KMS-11 (cell line): ENCODE data around the gene UPK3BL1.
"Not testable (repeated sequence)": the region's sequence is repeated elsewhere in the genome, so short reads cannot be mapped to it uniquely, and the experiment has no call there.

ENCODE experiments used
- H2AFZ ChIP-seq: fragments of 200-600 bp; sonication (generic); 2 replicates; pipeline ENCODE4 v1.6.1; 2016; ENCODE audit warnings: antibody characterized with exemption, mixed run types, low read depth
- H3K27ac ChIP-seq: fragments of 200-600 bp; sonication (generic); 2 replicates; pipeline ENCODE4 v1.6.1; 2016; ENCODE audit warnings: mild to moderate bottlenecking, mixed run types
- H3K27me3 ChIP-seq: fragments of 200-600 bp; sonication (generic); 2 replicates; pipeline ENCODE4 v1.6.1; 2017; ENCODE audit warnings: mild to moderate bottlenecking, low read depth, mixed run types, moderate library complexity; ENCODE audit not compliant: insufficient read depth
- H3K36me3 ChIP-seq: fragments of 200-600 bp; sonication (generic); 2 replicates; pipeline ENCODE4 v1.6.1; 2017; ENCODE audit warnings: mild to moderate bottlenecking, mixed run types; ENCODE audit not compliant: insufficient read depth
- H3K4me1 ChIP-seq: fragments of 200-600 bp; sonication (generic); 2 replicates; pipeline ENCODE4 v1.6.1; 2016; ENCODE audit warnings: mild to moderate bottlenecking, low read depth, mixed run types; ENCODE audit not compliant: poor library complexity, severe bottlenecking
- H3K4me2 ChIP-seq: fragments of 200-600 bp; sonication (generic); 2 replicates; pipeline ENCODE4 v1.7.0; 2016; ENCODE audit warnings: mild to moderate bottlenecking, mixed run types
- H3K4me3 ChIP-seq: fragments of 200-600 bp; sonication (generic); IDR thresholded peaks from 2 replicates; pipeline ENCODE4 v1.6.1; 2017; ENCODE audit warnings: low read depth, low read length, mixed read lengths; ENCODE audit not compliant: insufficient read depth
- H3K79me2 ChIP-seq: fragments of 200-600 bp; sonication (generic); 2 replicates; pipeline ENCODE4 v1.6.1; 2016; ENCODE audit warnings: low read depth, mixed run types; ENCODE audit not compliant: insufficient read depth
- H3K9ac ChIP-seq: fragments of 200-600 bp; sonication (generic); 2 replicates; pipeline ENCODE4 v1.6.1; 2016; ENCODE audit warnings: mild to moderate bottlenecking, mixed run types
- H4K20me1 ChIP-seq: fragments of 200-600 bp; sonication (generic); 2 replicates; pipeline ENCODE4 v1.6.1; 2016; ENCODE audit warnings: mild to moderate bottlenecking, mixed run types; ENCODE audit not compliant: insufficient read depth

UPK3BL1 gene

DNA sequence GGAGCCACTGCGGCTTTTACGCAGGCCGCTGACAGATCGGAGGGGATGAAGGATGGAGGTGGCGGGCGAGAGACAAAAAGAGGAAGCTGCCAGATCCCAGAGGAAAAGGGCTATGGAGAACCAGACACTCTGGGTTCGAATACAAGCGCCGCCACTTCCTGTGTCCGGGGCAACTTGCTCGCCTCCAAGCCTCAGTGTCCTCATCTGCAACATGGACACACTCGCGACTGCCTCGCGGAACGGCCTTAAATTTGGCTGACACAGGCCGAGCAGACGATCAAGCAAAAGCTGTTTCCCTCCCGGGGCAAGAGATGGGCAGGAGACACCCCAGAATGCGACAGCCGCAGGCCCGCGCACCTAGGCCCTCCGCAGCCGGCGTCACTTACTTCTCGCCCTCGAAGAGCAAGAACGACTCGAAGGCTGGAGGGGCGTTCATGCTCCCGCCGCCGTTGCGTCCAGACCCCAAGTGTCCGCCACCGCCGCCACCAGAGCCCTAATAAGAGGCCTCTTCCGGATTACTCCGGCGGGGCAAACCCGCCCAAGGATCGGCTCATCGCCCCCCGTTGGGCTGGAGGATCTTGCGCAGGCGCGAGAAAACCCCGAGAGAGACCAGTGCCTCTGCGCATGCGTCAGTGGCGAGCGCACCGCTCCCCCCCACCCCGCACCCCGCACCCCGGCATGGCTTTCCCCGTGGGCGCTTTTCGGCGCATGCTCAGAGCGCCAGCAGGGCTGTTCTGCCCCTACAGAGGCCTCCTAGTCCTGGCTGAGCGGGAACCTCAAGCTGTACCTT is 28.8 kb upstream of the UPK3BL1 start, which contains the start of gene POLR2J2:
Gene POLR2J2 (minus strand): TSS at position 498 of the 790 bp plus-strand sequence. CDS start 62 bp downstream, at position 436.
- H2AFZ ChIP-seq: peak within 1 kb of the TSS; percentile 64; the same call in 1 of the 2 replicates
- H4K20me1 ChIP-seq, H3K36me3 ChIP-seq, H3K4me3 ChIP-seq, H3K4me2 ChIP-seq, H3K4me1 ChIP-seq, H3K27ac ChIP-seq, H3K27me3 ChIP-seq, H3K79me2 ChIP-seq: not testable (repeated sequence)
- peak within 1 kb of the TSS; percentile 72 for H3K9ac ChIP-seq

DNA sequence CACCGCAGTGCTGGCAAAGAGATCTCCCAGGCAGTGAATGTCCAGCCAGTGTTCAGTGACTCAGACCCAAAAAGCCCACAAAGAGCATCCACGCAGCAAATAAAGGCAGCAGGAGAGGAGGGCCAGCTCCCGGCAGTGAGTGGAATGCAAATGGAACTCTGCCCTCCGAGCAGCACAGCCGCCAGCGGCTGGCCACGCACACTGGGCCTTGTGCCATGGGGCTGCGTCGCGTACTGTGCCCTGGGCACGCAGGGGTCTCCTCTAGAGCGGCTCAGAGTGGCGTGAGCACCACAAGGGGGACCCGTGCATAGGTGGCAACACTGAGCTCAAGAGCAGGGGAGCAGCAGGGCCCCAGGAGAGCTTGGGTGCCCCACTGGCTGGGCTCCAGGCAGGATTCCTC is 24.9 kb upstream of the UPK3BL1 start:
- not testable (repeated sequence) for H3K9ac ChIP-seq, H2AFZ ChIP-seq, H3K27ac ChIP-seq, H3K79me2 ChIP-seq, H3K4me1 ChIP-seq, H3K4me2 ChIP-seq, H4K20me1 ChIP-seq, H3K4me3 ChIP-seq, H3K27me3 ChIP-seq, H3K36me3 ChIP-seq

DNA sequence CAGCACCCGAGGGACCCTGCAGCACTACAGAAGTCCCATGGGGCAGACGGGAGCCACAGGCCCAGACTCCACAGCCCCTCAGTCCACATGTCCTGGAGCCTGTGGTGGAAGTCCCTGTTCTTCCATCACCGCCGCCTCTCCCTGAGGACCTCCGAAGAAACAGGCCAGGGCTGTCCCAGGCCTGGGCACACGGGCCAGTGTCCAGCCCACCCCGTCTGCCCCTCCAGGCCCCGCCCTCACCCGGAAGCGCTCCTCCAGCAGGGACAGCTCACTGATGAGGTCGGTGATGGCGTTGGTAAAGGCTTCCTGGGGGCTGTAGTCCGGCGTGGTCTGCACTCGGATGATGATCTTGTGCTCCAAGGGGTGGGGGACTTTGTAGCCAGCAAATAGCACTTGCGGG is 24.3 kb upstream of the UPK3BL1 start:
- not testable (repeated sequence) for H3K27ac ChIP-seq, H3K4me3 ChIP-seq, H4K20me1 ChIP-seq, H3K4me1 ChIP-seq, H3K27me3 ChIP-seq, H3K9ac ChIP-seq, H3K4me2 ChIP-seq, H2AFZ ChIP-seq, H3K79me2 ChIP-seq, H3K36me3 ChIP-seq

DNA sequence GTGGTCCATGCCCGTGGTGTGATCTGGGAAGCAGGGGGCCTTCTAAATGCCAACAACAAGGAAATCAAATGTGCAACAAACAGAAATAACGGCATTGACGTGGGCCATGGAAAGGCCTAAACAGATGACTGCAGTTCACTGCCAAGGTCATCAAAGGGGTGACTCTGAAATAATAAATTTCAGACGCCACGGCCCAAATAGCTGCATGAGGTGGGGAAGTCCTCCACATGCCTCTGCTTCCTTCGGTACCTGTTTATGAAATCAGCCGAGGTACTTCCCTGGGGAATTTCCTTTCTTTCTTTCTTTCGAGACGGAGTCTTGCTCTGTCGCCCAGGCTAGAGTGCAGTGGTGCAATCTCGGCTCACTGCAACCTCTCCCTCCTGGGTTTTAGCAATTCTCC is 22.2 kb upstream of the UPK3BL1 start:
- H3K4me1 ChIP-seq, H3K27ac ChIP-seq, H2AFZ ChIP-seq, H4K20me1 ChIP-seq, H3K27me3 ChIP-seq, H3K79me2 ChIP-seq, H3K36me3 ChIP-seq, H3K4me3 ChIP-seq, H3K4me2 ChIP-seq, H3K9ac ChIP-seq: not testable (repeated sequence)

DNA sequence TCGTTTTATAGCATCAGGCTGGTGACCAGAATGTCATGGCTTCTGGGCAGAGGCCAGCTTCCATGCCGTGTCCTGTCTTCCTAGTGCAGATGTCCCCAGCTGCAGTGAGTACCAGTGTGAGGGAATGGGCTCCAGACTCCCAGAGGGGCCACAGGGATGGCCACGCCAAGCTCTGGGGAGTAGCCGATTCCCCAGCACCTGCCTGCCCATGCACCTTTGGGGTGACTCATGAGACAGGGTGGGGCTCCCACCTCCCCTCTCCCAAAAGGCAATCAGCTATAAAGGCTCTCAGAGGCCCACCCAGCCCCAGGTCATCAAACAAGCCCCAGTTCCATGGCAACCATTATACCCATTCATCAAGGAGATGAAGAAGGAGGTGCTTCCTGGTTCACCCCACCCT is 7.3 kb upstream of the UPK3BL1 start, which contains the start of gene SPDYE2B:
Gene SPDYE2B (plus strand): TSS at position 396 of the 400 bp plus-strand sequence. CDS start 2,030 bp downstream, outside the sequence.
- H3K27me3 ChIP-seq, H2AFZ ChIP-seq, H3K4me3 ChIP-seq, H3K4me1 ChIP-seq, H3K27ac ChIP-seq, H4K20me1 ChIP-seq, H3K36me3 ChIP-seq, H3K4me2 ChIP-seq, H3K9ac ChIP-seq, H3K79me2 ChIP-seq: not testable (repeated sequence)

DNA sequence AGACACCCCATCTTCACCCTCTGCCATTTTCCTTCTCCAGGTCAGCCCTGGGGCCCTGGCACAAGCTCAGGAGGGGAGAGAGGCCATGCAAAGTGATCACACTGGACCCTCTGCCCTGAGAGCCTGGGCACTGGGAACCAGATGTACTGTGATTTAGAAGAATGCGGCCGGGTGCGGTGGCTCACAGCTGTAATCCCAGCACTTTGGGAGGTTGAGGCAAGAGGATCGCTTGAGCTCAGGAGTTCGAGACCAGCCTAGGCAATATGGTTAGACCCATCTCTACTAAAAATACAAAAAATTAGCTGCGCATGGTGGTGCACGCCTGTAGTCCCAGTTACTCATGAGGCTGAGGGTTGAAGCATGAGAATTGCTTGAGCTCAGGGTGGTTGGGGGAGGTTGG is 5.2 kb upstream of the UPK3BL1 start:
- H3K36me3 ChIP-seq, H2AFZ ChIP-seq, H3K27me3 ChIP-seq, H3K4me1 ChIP-seq, H4K20me1 ChIP-seq, H3K9ac ChIP-seq, H3K4me3 ChIP-seq, H3K27ac ChIP-seq, H3K4me2 ChIP-seq, H3K79me2 ChIP-seq: not testable (repeated sequence)

DNA sequence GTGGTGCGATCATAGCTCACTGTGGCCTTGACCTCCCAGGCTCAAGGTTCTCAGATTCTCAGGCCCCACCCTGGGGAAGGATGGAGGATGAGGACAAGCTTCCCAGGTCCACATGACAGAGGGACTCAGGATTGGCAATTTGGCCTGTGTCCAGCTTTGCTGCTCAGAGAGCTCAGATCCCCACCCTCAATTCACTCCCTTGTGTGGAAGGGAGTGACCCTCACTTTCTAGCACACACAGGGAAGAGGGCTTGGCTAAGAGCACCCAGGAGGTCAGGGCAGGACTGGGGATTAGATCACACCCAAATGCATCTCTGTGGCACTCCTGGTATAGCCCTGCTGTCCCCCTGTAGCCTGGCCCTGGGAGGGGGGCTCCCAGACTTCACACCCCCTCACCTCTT is 813 bp upstream of the UPK3BL1 start:
- H4K20me1 ChIP-seq, H3K27me3 ChIP-seq, H3K79me2 ChIP-seq, H3K27ac ChIP-seq, H3K36me3 ChIP-seq, H3K9ac ChIP-seq, H2AFZ ChIP-seq, H3K4me3 ChIP-seq, H3K4me2 ChIP-seq, H3K4me1 ChIP-seq: not testable (repeated sequence)

DNA sequence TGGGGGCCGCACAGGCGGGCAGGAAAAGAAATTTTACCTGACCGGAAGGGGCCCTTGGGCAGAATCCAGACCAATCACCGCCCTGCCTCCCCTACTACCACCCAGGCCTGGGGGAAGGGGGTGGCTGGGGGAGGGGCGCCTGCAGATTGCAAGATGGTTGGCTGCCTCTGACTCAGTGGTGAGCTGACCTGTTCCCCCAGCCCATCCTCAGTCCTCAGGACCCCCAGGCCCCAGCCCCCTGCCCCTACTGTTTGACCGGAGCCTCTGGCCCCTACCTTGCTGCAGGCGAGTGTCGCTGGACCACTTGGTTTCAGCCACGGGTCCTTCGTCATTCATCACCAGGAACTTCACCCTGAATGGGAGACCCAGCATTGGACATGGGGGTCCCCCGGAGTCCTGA is 3.7 kb downstream of the UPK3BL1 start:
- not testable (repeated sequence) for H4K20me1 ChIP-seq, H3K36me3 ChIP-seq, H3K9ac ChIP-seq, H3K4me2 ChIP-seq, H3K27ac ChIP-seq, H3K79me2 ChIP-seq, H3K27me3 ChIP-seq, H3K4me1 ChIP-seq, H3K4me3 ChIP-seq, H2AFZ ChIP-seq

DNA sequence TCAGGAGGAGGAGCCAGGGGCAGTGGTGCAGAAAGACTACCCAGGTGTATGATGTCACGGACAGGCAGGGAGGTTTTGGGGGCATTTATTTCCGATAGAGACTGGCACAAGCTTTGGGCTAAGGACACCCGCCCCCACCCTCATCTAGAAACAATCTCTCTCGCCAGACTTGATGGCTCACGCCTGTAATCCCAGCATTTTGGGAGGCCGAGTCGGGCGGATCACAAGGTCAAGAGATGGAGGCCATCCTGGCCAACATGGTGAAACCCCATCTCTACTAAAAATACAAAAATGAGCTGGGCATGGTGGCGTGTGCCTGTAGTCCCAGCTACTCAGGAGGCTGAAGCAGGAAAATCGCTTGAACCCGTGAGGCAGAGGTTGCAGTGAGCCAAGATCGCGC is 5.6 kb downstream of the UPK3BL1 start:
- H3K4me3 ChIP-seq, H3K36me3 ChIP-seq: not testable (repeated sequence)

DNA sequence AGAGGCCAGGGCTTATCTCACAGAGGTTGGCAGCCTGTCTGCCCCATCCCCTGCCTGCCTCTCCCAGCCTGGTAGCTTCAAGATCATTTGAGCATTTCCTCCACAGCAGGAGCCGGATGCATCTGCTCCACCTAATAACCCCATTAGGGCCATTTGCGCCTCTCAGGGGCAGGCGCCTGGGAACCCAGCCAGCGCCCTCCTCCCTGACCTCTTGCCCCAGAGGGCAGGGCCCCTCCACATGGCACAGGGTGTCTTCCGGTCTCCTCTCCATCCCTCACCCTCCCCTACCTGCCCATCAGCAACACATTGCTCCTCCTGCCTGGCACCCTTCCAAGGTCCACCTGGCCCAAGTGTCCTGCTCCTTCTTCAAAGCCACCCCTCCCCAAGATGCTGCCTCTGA is 7.2 kb downstream of the UPK3BL1 start:
- not testable (repeated sequence) for H3K4me2 ChIP-seq, H3K9ac ChIP-seq, H2AFZ ChIP-seq, H4K20me1 ChIP-seq, H3K4me3 ChIP-seq, H3K79me2 ChIP-seq, H3K27me3 ChIP-seq, H3K4me1 ChIP-seq, H3K36me3 ChIP-seq, H3K27ac ChIP-seq

More for the DNA sequence above, 5.6 kb downstream of the UPK3BL1 start:
- not testable (repeated sequence) for H4K20me1 ChIP-seq, H3K4me2 ChIP-seq, H3K79me2 ChIP-seq, H2AFZ ChIP-seq, H3K4me1 ChIP-seq, H3K27ac ChIP-seq, H3K27me3 ChIP-seq, H3K9ac ChIP-seq
